T-helper 2 cell (primary cell): ENCODE results near the gene PAPPA.

Experiments used
- DNase-seq, 5 experiments: peaks; one replicate each; pipeline versions ENCODE4 v3.0.0 to v3.0.0-alpha.2; 2012 to 2022

The PAPPA gene

GRCh38 chr9:116319480-116319879, 165.9 kb downstream of the PAPPA start:
- DNase-seq, result no peak

GRCh38 chr9:116320290-116320689, 166.7 kb downstream of the PAPPA start:
- no peak for DNase-seq

DNA sequence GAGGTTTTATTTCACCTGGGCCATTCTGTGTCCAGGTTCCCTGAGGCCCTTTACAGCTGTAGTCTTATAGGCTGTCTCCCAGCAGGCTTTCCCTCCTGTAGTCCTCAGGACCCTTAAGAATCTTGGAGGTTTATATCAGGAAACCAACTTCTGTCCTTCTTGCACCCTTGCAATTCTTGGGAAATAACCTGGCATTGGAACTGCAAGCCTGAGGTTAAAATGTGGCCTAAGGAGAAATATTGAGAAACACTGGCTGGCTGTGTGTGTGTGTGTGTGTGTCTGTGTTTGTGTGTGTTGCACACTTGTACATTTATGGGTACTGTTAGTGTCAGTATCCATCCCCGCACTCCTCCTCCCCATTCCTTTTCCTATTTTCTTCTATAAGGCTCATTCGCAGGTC, 168.9 kb downstream of the PAPPA start:
- no peak for DNase-seq

- DNase-seq, result no peak
These were observed 169.4 kb downstream of the PAPPA start for GRCh38 chr9:116323012-116323411.

- no peak for DNase-seq
These were observed 170.0 kb downstream of the PAPPA start for GRCh38 chr9:116323571-116323970.

- DNase-seq, result no peak
These were observed 172.3 kb downstream of the PAPPA start for GRCh38 chr9:116325924-116326323.

DNA sequence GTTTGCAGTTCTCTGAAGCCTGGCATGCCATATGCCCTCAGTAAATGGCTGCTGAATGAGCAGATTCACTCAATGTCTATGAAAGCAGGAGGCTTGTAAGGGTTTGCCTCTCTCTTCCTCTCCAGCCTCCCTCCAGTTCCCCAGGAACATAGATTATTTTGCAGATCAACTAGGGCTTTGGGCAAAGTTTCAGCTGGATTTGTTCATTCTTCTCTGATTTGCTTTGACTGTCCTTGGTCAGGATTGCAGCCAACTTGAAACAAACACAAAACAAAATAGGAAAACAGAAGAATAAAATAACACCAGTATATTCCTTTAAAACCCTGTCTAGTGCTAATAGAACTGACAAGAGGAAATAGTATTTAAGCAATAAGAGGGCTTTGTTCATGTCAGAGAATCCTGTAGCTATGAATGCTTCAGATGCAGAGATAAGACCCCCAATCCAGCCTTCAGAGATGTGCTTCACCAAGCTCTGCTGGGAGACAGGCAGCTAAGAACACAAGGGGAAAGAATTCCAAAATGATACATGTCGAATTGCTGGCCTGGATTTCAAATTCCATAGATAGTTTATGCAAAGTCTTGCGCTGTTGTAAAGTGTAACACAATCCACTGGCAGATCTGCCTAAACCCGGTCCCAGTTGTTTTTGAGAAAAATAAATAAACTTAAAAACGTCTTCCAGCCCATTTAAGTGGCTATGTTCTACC, 174.3 kb downstream of the PAPPA start:
- DNase-seq, result no peak

- no peak for DNase-seq
These were observed 175.9 kb downstream of the PAPPA start for GRCh38 chr9:116329470-116329869.

DNA sequence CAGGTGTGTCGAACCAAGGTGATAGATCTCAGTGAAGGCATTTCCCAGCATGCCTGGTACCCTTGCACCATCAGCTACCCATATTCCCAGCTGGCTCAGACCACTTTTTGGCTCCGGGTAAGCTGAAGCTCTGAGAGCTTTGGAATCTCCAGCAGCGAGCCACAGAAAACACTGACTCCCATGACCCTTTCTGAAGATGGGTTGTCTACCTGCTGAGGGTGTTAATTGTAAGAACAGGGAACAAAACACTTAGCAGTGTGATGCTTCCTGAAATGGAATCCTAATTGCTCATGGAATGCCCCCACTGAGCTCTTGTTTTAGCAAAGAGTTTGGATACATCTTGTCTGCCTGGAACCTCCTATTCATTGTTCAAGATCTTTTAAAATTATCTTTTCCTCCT, 177.7 kb downstream of the PAPPA start:
- no peak for DNase-seq

GRCh38 chr9:116332090-116332489, 178.5 kb downstream of the PAPPA start:
- no peak for DNase-seq

DNA sequence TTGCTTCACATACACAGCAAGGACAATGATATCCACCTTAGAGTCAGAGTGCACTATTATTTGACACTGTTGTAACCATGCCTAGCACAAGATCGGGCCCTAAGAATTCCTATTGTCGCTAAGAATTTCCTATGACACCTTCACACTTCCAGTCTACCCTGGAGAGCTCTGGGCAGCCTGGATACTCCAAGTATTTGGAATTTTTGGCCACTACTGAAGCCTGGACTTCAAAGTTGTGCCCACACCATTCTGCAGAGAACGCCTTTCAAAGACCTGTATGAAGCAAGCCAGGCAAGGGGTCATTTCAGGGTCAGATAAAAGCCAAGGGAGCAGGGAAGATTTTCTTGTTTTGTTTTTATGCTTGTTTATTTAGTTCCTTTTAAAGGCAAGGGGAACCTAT, 179.7 kb downstream of the PAPPA start:
- no peak for DNase-seq

GRCh38 chr9:116334546-116335150, 181.1 kb downstream of the PAPPA start:
- no peak for DNase-seq

DNA sequence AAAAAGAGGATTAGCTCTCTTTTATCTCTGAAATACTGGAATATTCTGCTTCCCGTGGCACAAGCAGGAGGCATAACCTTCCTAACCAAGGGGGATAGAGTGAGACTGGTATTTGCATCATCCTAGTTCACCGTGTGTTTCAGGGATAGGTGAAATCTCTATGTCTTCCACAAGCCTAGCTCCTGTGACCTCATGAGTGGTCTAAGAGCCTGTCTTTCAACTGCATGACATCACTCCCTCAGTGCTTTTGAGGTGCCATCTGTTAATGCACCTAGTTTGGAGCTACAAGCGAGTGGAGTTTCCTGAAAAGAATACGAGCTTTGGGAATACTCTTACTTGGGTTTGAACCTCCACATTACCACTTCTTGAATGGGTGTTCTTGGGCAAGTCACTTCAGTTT, 181.8 kb downstream of the PAPPA start:
- no peak for DNase-seq

GRCh38 chr9:116336133-116336862, 182.7 kb downstream of the PAPPA start:
- DNase-seq, result no peak

DNA sequence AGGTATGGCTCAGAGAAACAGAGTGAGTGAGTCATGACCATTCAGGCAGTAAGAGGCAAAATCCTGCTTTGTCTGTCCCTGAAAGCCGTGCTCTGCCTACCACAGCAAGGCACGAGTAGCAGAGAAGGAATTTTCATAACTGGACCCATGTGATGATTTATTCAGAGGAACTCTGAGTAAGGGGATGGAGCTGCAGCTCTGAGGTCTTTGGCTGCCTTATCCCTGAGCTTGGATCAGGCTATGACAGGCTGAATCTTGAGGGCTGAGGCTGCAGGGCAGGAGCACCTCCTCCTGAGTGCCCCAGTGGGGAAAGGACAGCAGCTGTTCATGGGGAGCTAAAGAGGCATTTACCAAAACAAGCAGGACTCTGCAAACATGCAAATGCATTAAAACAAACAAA, 183.4 kb downstream of the PAPPA start:
- DNase-seq, result no peak

DNA sequence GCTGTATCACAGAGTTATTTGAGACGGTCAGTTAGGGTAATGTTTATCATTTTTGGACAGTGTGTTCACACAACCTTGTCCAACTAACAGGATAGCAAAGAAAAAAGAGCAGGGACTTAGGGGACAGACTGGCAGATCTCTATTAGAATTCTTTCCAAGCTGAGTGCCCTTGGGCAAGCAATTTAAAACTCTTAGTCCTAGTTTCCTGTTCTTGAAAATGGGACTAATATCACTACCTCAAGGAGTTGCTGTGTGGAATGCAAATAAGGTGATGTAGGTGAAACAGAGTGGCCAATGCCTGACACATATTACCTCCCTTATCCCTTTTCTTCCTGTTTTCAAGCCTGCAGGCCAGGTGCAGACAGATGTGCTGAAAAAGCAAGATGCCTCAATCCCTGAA, 186.7 kb downstream of the PAPPA start:
- no peak for DNase-seq

DNA sequence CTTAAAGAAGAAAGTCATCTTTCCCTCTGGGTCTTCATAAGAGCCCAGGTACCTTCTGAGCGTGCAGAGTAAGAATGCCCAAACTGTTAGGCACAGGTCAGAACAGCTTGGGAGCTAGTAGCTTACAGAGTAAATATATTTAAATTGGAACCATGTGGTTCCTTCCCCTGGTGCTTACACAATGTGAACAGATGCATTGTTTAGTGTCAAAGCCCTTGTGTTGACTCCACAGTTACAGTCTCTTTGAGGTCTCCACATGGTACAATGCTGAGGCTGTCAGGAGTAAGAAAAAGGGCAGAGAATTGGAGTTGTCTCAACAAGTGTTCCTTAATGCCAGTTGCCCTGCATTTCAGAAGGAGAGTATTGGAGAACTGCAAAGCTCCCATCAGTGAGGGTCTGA, 188.5 kb downstream of the PAPPA start:
- no peak for DNase-seq

DNA sequence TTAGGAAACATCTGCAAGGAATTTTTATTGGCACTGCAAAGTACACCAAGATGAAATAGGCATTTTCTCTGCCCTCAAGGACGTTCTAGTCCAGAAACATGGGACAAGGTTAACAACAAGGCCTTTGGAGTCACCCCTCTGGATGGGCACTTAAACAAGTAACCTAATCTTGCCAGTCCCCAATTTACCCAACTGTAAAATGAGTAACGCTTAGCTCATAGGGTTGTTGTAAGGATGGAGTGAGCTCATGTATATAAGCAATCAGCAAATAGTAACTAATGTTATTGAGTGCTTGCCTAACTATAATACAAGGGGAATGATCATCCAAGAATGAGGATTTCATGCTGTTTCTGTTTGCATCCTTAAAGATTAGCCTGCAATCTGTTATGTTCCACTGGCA, 189.3 kb downstream of the PAPPA start:
- no peak for DNase-seq

- no peak for DNase-seq
These were observed 190.8 kb downstream of the PAPPA start for GRCh38 chr9:116344416-116344815.

DNA sequence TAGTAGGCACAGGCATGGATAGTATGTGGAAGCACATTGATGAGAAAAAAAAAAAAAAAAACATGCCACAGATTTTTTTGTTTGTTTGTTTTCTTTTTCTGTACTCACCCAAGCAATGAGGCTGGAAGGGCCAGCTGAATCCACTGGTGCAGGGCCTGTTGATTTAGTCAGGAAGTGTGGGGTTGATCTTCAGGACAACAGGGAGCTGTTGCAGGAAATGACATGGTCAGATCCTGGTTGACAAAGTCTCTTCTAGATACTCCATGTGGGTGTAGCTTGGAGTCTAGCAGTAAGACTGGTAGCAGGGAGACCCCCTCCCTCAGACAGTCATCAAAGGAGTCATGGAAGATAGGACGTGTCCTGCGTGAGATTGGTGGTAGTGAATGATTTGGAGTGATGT, 191.8 kb downstream of the PAPPA start:
- DNase-seq, result no peak

DNA sequence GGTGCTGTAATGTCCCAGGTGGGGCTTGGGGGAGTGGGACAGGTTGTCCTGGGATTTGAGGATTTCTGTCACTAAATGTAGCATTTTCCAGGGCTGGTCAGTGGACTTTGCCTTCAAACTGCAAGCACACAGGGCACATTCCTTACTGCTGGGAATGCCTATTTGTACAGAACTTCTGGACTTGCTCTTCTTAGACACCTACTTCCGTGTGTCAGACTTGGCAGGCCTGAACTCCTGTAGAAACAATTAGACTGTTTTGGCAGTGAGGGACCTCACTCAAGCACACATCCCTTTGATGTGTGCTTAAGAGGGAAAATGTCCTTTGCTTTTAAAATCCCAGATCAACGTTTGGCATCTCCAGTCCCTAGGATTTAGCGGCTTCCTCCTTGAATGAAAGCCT, 192.2 kb downstream of the PAPPA start:
- DNase-seq, result no peak

- DNase-seq, result no peak
These were observed 196.1 kb downstream of the PAPPA start for GRCh38 chr9:116349684-116350083.

GRCh38 chr9:116350213-116350612, 196.6 kb downstream of the PAPPA start:
- DNase-seq, result no peak

- DNase-seq, result no peak
These were observed 199.4 kb downstream of the PAPPA start for GRCh38 chr9:116352958-116353357.
